SK-N-DZ (cell line): ENCODE measurements around the gene JMY.
A peak's percentile ranks its signal among the peaks of the same experiment; 100 is the strongest.

ENCODE experiments used
- DNase-seq: peaks from one replicate; pipeline ENCODE4 v3.0.0-alpha.2; 2015; ENCODE audit warnings: low spot score
- small RNA-seq, 2 experiments: library from RNA; depleted of rRNA; stranded (forward); fragments of <200 nt; gene quantifications; one replicate each; pipeline ENCODE3, GENCODE V24; 2014

JMY gene

GRCh38 chr5:79295029-79295428, 59.1 kb downstream of the JMY start:
- DNase-seq, result no peak

- no peak for DNase-seq
Measured at GRCh38 chr5:79297661-79298060, 61.7 kb downstream of the JMY start.

GRCh38 chr5:79301046-79301712, 65.2 kb downstream of the JMY start:
- no peak for DNase-seq

- no peak for DNase-seq
Measured at GRCh38 chr5:79302454-79302853, 66.5 kb downstream of the JMY start.

- DNase-seq, result no peak
Measured at GRCh38 chr5:79305706-79306105, 69.8 kb downstream of the JMY start.

GRCh38 chr5:79318935-79319614, 83.1 kb downstream of the JMY start:
- DNase-seq, result no peak

GRCh38 chr5:79329453-79329852, 93.5 kb downstream of the JMY start:
- no peak for DNase-seq

GRCh38 chr5:79330071-79330470, 94.1 kb downstream of the JMY start:
- DNase-seq, result no peak

- peak; percentile 7 for DNase-seq
Measured at GRCh38 chr5:79333852-79334557, 98.1 kb downstream of the JMY start.

GRCh38 chr5:79346420-79346824, 110.5 kb downstream of the JMY start:
- DNase-seq, result no peak

GRCh38 chr5:79349047-79349446, 113.1 kb downstream of the JMY start:
- no peak for DNase-seq

GRCh38 chr5:79349881-79350280, 114.0 kb downstream of the JMY start:
- DNase-seq, result no peak

GRCh38 chr5:79357398-79357797, 121.5 kb downstream of the JMY start:
- DNase-seq, result no peak

Small RNA genes lying within 50 kb of the gene (small RNA-seq; reads per million reads assigned to genes)
- gene AC016559.1 (0 reads per million in 2 experiments), gene RF00425 (0.10 to 0.31 reads per million in 2 experiments)
